ENCODE data around the gene FMNL1. TPM values are rescaled to one million over a fixed set of nuclear protein-coding genes. Genes with fewer than 3 reads are reported as not detected.

Gene FMNL1
- total and polyA plus RNA-seq, 10 of the 15 experiments (the other 5 are each of a cell fraction or from before 2014, with no cell fraction given): 3.3 to 108 (median 19.5) TPM

DNA sequence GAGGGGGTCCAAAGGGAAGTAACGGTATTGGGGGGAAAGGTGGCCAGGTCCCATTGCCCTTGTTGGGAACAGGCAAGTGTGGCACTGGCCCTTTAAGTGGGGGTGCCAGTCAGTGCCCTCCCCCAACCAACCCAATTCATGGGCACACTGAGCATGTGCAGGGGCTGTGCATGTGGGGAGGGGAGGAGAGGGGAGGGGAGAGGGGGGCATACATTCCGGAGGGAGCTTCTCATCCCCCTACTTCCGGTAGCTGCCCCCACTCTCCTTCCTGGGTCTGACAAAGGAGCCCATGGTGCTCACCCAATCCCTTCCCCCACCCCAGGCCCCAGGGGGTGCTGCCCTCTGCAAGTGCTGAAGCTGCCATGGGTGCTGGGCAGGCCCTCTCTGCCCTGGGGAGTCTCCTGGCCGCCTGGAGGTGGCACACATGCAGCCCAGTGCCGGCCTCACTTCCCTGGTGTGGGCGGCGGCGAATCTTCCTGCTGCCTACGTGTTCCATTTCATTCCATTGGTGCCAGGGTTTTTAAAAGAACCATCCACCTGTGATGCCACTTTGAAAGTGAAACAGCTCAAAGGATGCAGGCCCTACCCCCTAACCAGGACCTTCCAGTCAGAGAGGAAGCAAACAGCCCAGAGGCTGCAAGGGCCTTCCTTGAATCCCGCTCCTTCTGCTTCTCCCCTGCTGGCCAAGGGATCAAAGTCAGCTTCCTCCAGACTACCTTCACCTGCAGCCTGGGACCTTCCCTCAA lies 49.0 kb upstream of the FMNL1 start (continued):
- no peak for TF ChIP-seq BRCA1 (IDR thresholded peaks at IDR 0.05; ENCODE audit: low read depth, low read length)
- no peak for TF ChIP-seq RBBP5 (conservative IDR thresholded peaks at IDR 0.05)
- peak; percentile 69 for TF ChIP-seq EED (IDR thresholded peaks at IDR 0.05; ENCODE audit: low read depth)
- no peak for TF ChIP-seq NFIC (IDR thresholded peaks at IDR 0.05; ENCODE audit: low read depth, low read length)

DNA sequence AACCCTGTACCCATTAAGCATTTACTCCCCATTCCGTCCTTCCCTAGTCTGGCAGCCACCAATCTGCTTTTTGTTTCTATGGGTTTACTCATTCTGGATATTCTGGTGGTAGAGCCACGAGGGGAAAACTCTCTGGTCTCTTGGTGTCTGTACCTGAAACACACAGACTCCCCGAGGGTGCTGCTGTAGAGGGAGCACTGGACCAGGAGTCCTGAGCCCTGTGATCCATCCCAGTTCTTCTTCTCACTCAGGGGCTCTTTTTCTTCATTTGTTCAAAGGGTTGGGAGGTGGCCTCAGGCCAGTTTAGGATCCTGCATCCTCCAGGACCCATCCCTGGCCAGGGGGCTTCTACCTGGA lies 45.9 kb upstream of the FMNL1 start:
- Histone ChIP-seq H4K20me1 (ENCODE audit: control insufficient read depth, insufficient read depth) (no peaks in the 10 kb centered on the region), H3K4me1 (ENCODE audit: control insufficient read depth, insufficient read depth, low read length) (peaks cover 7% of the 10 kb centered on the region; the same call in 1 of the 2 replicates), H3K27me3 (replicated peaks in 1 of 2; ENCODE audit: control insufficient read depth in 2 of 2, insufficient read depth in 2 of 2, low read length in 1 of 2) (no peaks in the 10 kb centered on the region), H3K36me3 (ENCODE audit: control insufficient read depth in 2 of 2, insufficient read depth in 2 of 2, low read length in 1 of 2) (no peaks in the 10 kb centered on the region), H2AFZ (ENCODE audit: control insufficient read depth, low read depth, low read length) (no peak overlapping the region), H3K79me2 (ENCODE audit: control insufficient read depth, insufficient read depth, low read length) (no peaks in the 10 kb centered on the region), H3K4me2 (ENCODE audit: control insufficient read depth, insufficient read depth) (no peak overlapping the region), H3K9me3 (replicated peaks; ENCODE audit: control insufficient read depth, insufficient read depth, low read length) (no peaks in the 10 kb centered on the region), H3K9ac (ENCODE audit: control insufficient read depth, insufficient read depth, low read length) (no peak overlapping the region), H3K27ac (ENCODE audit: control insufficient read depth, insufficient read depth) (no peak overlapping the region), H3K4me3 (no peak overlapping the region)
- CTCF ChIA-PET: interaction anchor here (0.8 to 1.0 kb wide), 2 partner anchors 12 to 24 kb away, joined by 3 to 4 read pairs; no protein-coding TSS in a partner anchor
- in situ Hi-C loops (cut with MboI): no loop called here
- FAIRE-seq (no peak), DNase-seq (ENCODE audit: low read depth, low spot score) (no peak), ATAC-seq (no peak)
- WGBS (ENCODE audit: insufficient coverage, insufficient replicate concordance, low lambda C conversion rate, missing lambda C conversion rate): 29% methylated on average over 3 of the region's 3 CpGs
- no TSS peak for BruUV-seq (replicated peaks)
- intact Hi-C loops (cut with micrococcal nuclease; ENCODE audit: unreplicated experiment): no loop called here
- RAD21 ChIA-PET (ENCODE audit: unreplicated experiment): interaction anchor here (1.3 to 1.9 kb wide), 2 partner anchors 22 to 40 kb away, joined by 5 read pairs; partner anchors contain the start of gene ACBD4
- no peak for TF ChIP-seq DPF2 (IDR thresholded peaks at IDR 0.05)
- TF ChIP-seq MEF2B (IDR thresholded peaks at IDR 0.05; ENCODE audit: partially characterized antibody, poor library complexity, severe bottlenecking): no peak
- no peak for TF ChIP-seq ZNF384 (IDR thresholded peaks at IDR 0.05; ENCODE audit: borderline replicate concordance, low read depth, low read length)
- no peak for TF ChIP-seq FOXK2 (IDR thresholded peaks at IDR 0.05)
- no peak for TF ChIP-seq ASH2L (IDR thresholded peaks at IDR 0.05; ENCODE audit: borderline replicate concordance, low read depth)
- TF ChIP-seq MEF2A (IDR thresholded peaks at IDR 0.05; ENCODE audit: insufficient read depth, low read depth, low read length): no peak
- TF ChIP-seq, protein P1, sequence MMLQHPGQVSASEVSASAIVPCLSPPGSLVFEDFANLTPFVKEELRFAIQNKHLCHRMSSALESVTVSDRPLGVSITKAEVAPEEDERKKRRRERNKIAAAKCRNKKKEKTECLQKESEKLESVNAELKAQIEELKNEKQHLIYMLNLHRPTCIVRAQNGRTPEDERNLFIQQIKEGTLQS (IDR thresholded peaks at IDR 0.05; ENCODE audit: borderline replicate concordance, extremely low read depth, low read depth, low read length): no peak
- no peak for TF ChIP-seq KAT2A (conservative IDR thresholded peaks at IDR 0.05; ENCODE audit: control insufficient read depth, low read depth, low read length)
- TF ChIP-seq, protein P2, sequence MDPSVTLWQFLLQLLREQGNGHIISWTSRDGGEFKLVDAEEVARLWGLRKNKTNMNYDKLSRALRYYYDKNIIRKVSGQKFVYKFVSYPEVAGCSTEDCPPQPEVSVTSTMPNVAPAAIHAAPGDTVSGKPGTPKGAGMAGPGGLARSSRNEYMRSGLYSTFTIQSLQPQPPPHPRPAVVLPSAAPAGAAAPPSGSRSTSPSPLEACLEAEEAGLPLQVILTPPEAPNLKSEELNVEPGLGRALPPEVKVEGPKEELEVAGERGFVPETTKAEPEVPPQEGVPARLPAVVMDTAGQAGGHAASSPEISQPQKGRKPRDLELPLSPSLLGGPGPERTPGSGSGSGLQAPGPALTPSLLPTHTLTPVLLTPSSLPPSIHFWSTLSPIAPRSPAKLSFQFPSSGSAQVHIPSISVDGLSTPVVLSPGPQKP (IDR thresholded peaks at IDR 0.05; ENCODE audit: low read depth, low read length): no peak
- SMC1A ChIA-PET (ENCODE audit: uncharacterized antibody, unreplicated experiment): no interaction called here
- POLR2A ChIA-PET: no interaction called here
